DOHH2 (cell line): ENCODE results near the gene MUL1.

Source experiments
- CTCF ChIP-seq: fragments of 200-600 bp; sonication (generic); IDR thresholded peaks from one replicate; pipeline ENCODE4 v1.5.1; 2014; ENCODE audit warnings: antibody characterized with exemption, mild to moderate bottlenecking, low read depth, low read length; ENCODE audit not compliant: poor library complexity, severe bottlenecking
- EZH2phosphoT487 ChIP-seq: fragments of 200-600 bp; sonication (generic); IDR thresholded peaks from 2 replicates; pipeline ENCODE4 v1.6.1; 2017; ENCODE audit warnings: borderline replicate concordance, mild to moderate bottlenecking, antibody characterized with exemption, low read length, moderate library complexity, mixed read lengths

- TF ChIP-seq CTCF (no peak), EZH2phosphoT487 (no peak)
These were observed 16.1 kb downstream of the MUL1 start for GRCh38 chr1:20491866-20492265.
